ENCODE results near the gene IQCH.

The IQCH gene

GRCh38 chr15:67216859-67217258 is 37.7 kb upstream of the IQCH start:
- H3K27ac ChIP-seq = no peak overlapping the region
- TF ChIP-seq CTCF (conservative IDR thresholded peaks at IDR 0.05) = no peak

GRCh38 chr15:67218428-67218827 is 36.2 kb upstream of the IQCH start:
- no peak overlapping the region for H3K27ac ChIP-seq
- TF ChIP-seq CTCF (conservative IDR thresholded peaks at IDR 0.05) = no peak

- TF ChIP-seq CTCF (conservative IDR thresholded peaks at IDR 0.05) = no peak
- no peak overlapping the region for H3K27ac ChIP-seq
Measured at GRCh38 chr15:67219288-67219687, 35.3 kb upstream of the IQCH start.

- TF ChIP-seq CTCF (conservative IDR thresholded peaks at IDR 0.05) = no peak
- H3K27ac ChIP-seq = no peak overlapping the region
Measured at GRCh38 chr15:67224889-67225288, 29.7 kb upstream of the IQCH start.

GRCh38 chr15:67225336-67225735 is 29.2 kb upstream of the IQCH start:
- TF ChIP-seq CTCF (conservative IDR thresholded peaks at IDR 0.05) = no peak
- no peak overlapping the region for H3K27ac ChIP-seq

GRCh38 chr15:67227431-67227830 is 27.2 kb upstream of the IQCH start:
- TF ChIP-seq CTCF (conservative IDR thresholded peaks at IDR 0.05) = no peak
- no peak overlapping the region for H3K27ac ChIP-seq

GRCh38 chr15:67227846-67228245 is 26.7 kb upstream of the IQCH start:
- no peak overlapping the region for H3K27ac ChIP-seq
- TF ChIP-seq CTCF (conservative IDR thresholded peaks at IDR 0.05) = no peak

- no peak overlapping the region for H3K27ac ChIP-seq
- no peak for TF ChIP-seq CTCF (conservative IDR thresholded peaks at IDR 0.05)
Measured at GRCh38 chr15:67228286-67228685, 26.3 kb upstream of the IQCH start.
